HG03280 (cell line): ENCODE data around the gene GALC.

ENCODE experiments used
- ATAC-seq: cut with Tn5 transposase; IDR thresholded peaks from one replicate; pipeline ENCODE4 v1.9.1; 2021; ENCODE audit warnings: mild to moderate bottlenecking, moderate library complexity; ENCODE audit not compliant: unreplicated experiment

Gene GALC

GRCh38 chr14:88008039-88008742 lies 15.2 kb upstream of the GALC start:
- no peak for ATAC-seq

GRCh38 chr14:88007608-88008007 lies 14.6 kb upstream of the GALC start:
- ATAC-seq = no peak

GRCh38 chr14:88005978-88006851 lies 13.2 kb upstream of the GALC start:
- peak; percentile 85 for ATAC-seq

- peak; percentile 77 for ATAC-seq
These were observed 12.1 kb upstream of the GALC start, which contains the start of gene GPR65 for GRCh38 chr14:88005050-88005481. Gene GPR65 (plus strand): TSS chr14:88005135. CDS start chr14:88010848, 5,713 bp downstream.

- ATAC-seq = no peak
These were observed 11.6 kb upstream of the GALC start for GRCh38 chr14:88004506-88005036.

GRCh38 chr14:88003425-88003824 lies 10.4 kb upstream of the GALC start:
- ATAC-seq = no peak

GRCh38 chr14:88002421-88003075 lies 9.6 kb upstream of the GALC start:
- ATAC-seq = no peak

GRCh38 chr14:87999277-87999676 lies 6.3 kb upstream of the GALC start:
- ATAC-seq = no peak

GRCh38 chr14:87998482-87998881 lies 5.5 kb upstream of the GALC start:
- no peak for ATAC-seq

- ATAC-seq = no peak
These were observed 3.3 kb upstream of the GALC start for GRCh38 chr14:87996291-87996592.

- no peak for ATAC-seq
These were observed 2.7 kb upstream of the GALC start for GRCh38 chr14:87995500-87996290.

GRCh38 chr14:87994974-87995373 lies 2.0 kb upstream of the GALC start:
- ATAC-seq = peak; percentile 38

GRCh38 chr14:87992346-87992717 lies 650 bp downstream of the GALC start:
- peak; percentile 1 for ATAC-seq

GRCh38 chr14:87990682-87991081 lies 2.3 kb downstream of the GALC start:
- no peak for ATAC-seq

GRCh38 chr14:87989956-87990299 lies 3.1 kb downstream of the GALC start:
- ATAC-seq = no peak

GRCh38 chr14:87989221-87989955 lies 3.6 kb downstream of the GALC start:
- no peak for ATAC-seq

- ATAC-seq = no peak
These were observed 13.3 kb downstream of the GALC start for GRCh38 chr14:87979689-87980088.

GRCh38 chr14:87975636-87976035 lies 17.3 kb downstream of the GALC start:
- ATAC-seq = no peak

- peak; percentile 84 for ATAC-seq
These were observed 22.0 kb downstream of the GALC start for GRCh38 chr14:87971010-87971409.

- no peak for ATAC-seq
These were observed 25.5 kb downstream of the GALC start for GRCh38 chr14:87967496-87967895.
